Smooth muscle cell of the brain vasculature (primary cell): ENCODE results near the gene RASL10A.

ENCODE experiments used
- DNase-seq: peaks from one replicate; pipeline ENCODE4 v3.0.0-alpha.2; 2012; ENCODE audit warnings: low read depth, low spot score

The RASL10A gene

GRCh38 chr22:29323641-29324040 is 8.1 kb upstream of the RASL10A start:
- no peak for DNase-seq

GRCh38 chr22:29320546-29320945 is 5.0 kb upstream of the RASL10A start:
- DNase-seq, result no peak

GRCh38 chr22:29319072-29319471 is 3.6 kb upstream of the RASL10A start:
- DNase-seq, result no peak

GRCh38 chr22:29317827-29318454 is 2.4 kb upstream of the RASL10A start:
- DNase-seq, result no peak

- DNase-seq, result no peak
These were observed 788 bp upstream of the RASL10A start for GRCh38 chr22:29316141-29316828.

- DNase-seq, result no peak
These were observed 786 bp downstream of the RASL10A start for GRCh38 chr22:29314537-29315285.

GRCh38 chr22:29313576-29314466 is 1.7 kb downstream of the RASL10A start:
- no peak for DNase-seq

- DNase-seq, result no peak
These were observed 2.3 kb downstream of the RASL10A start for GRCh38 chr22:29313126-29313575.

GRCh38 chr22:29312218-29313125 is 3.0 kb downstream of the RASL10A start:
- DNase-seq, result no peak

GRCh38 chr22:29311464-29312217 is 3.9 kb downstream of the RASL10A start:
- DNase-seq, result no peak

- peak; percentile 88 for DNase-seq
These were observed 4.6 kb downstream of the RASL10A start for GRCh38 chr22:29310863-29311339.

- no peak for DNase-seq
These were observed 5.2 kb downstream of the RASL10A start for GRCh38 chr22:29310065-29310862.

- no peak for DNase-seq
These were observed 6.0 kb downstream of the RASL10A start for GRCh38 chr22:29309332-29310064.

- no peak for DNase-seq
These were observed 6.7 kb downstream of the RASL10A start for GRCh38 chr22:29308791-29309262.

- no peak for DNase-seq
These were observed 7.2 kb downstream of the RASL10A start for GRCh38 chr22:29308148-29308790.

GRCh38 chr22:29307596-29308147 is 7.8 kb downstream of the RASL10A start:
- DNase-seq, result no peak
